ENCODE measurements around the gene ACTL6A.

DNA sequence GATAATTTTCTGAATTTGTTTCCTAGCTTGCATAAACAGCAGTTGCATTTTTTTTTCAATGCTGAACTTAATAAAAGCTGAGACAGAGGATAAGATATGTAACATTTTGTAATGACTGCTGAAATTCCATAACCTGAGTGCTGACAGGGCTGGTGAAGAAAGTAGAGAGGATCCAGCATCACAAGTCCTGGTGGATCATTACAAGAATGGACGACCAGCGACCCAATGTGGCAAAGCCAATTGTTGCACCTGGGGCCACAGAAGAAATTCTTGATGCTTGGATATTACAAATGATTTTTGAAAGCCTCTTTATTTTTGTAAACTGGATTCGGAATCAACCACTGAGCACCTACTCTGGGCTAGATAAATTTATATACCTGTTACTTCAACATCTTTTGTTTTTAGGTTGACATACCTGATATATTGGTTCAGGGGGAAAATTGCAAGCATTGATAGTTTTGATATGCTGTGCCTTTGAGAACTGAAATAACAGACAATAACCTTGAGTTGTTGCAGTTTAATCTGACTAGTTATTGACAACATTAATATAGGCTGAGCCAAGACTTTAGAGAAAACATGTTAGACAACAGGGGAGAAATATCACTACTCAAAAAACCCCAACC lies 3.9 kb upstream of the ACTL6A start:
- no peak for TF ChIP-seq FOXS1 (CRISPR knock-in tag; IDR thresholded peaks at IDR 0.05)
- TF ChIP-seq, protein P1, sequence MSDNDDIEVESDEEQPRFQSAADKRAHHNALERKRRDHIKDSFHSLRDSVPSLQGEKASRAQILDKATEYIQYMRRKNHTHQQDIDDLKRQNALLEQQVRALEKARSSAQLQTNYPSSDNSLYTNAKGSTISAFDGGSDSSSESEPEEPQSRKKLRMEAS (IDR thresholded peaks at IDR 0.05), result no peak

Data from A549 (cell line).